GOT3 (cell line): Measurements from ENCODE around the gene CYP27B1.
"Not testable (repeated sequence)": the region's sequence is repeated elsewhere in the genome, so short reads cannot be mapped to it uniquely, and the experiment has no call there.

Experiments used
- DNase-seq: peaks from one replicate; lab custom pipeline; 2025; ENCODE audit warnings: mixed read lengths; lab: John Stamatoyannopoulos, UW

Gene CYP27B1

DNA sequence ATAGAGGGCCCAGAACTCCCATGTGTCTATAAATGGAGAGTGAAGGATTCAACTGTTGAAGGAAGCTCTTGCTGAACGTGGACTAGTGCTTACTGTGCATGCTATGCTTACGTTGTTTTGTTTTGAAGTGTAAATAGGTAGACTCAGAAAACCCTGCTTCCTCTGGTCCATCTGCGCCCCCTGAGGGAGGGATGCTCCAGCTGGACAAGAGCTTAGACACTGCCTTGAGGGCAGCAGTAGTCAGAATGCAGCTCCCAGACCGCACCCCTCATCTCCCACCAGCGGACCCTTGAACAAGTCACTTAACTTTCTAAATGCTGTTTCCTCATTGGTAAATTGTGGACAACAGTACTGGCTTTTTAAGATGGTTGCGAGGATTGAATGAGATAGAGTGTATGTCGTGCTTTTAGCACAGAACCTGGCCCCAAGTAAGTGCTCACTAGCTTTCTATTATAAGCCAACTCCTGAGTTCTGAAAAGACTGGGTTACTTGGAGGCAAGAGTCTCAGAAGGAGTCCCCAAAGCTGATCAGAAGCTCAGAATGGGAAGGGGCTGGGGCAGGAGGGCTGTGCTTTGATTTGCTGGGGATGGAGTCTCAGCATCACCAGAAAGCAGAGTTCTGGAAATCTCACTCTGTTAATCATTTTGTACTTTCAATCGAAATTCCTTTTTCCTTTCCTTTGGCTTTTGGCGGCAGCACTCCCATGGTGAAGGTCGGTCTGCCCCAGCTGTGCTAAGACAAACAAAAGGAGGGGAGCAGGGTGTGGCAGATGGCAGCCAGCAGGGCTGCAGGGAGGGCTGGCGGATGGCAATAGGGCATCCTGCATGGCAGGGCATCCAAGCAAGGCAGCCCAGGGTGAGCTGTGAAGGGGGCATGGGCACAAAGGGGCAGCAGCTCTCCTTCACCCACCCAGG is 43.9 kb downstream of the CYP27B1 start:
- no peak for DNase-seq

GRCh38 chr12:57721846-57722608 is 44.9 kb downstream of the CYP27B1 start:
- DNase-seq = not testable (repeated sequence)

DNA sequence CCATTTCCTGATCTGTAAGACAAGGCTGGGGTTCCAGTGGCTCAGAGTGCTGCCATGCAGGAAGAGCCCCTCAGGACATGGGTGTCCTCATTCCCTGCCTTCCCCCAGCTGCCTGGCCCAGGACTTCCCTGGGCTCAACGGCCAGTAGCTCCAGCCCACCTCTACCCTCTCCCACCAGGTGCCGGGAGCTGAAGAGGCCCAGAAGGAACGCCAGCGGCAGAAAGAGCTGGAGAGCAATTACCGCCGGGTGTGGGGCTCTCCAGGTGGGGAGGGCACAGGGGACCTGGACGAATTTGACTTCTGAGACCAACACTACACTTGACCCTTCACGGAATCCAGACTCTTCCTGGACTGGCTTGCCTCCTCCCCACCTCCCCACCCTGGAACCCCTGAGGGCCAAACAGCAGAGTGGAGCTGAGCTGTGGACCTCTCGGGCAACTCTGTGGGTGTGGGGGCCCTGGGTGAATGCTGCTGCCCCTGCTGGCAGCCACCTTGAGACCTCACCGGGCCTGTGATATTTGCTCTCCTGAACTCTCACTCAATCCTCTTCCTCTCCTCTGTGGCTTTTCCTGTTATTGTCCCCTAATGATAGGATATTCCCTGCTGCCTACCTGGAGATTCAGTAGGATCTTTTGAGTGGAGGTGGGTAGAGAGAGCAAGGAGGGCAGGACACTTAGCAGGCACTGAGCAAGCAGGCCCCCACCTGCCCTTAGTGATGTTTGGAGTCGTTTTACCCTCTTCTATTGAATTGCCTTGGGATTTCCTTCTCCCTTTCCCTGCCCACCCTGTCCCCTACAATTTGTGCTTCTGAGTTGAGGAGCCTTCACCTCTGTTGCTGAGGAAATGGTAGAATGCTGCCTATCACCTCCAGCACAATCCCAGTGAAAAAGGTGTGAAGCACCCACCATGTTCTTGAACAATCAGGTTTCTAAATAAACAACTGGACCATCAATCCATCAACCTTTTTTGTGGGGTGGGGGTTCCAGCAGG is 46.0 kb downstream of the CYP27B1 start:
- no peak for DNase-seq

GRCh38 chr12:57719777-57720605 is 46.9 kb downstream of the CYP27B1 start:
- no peak for DNase-seq

GRCh38 chr12:57718641-57719528 is 48.0 kb downstream of the CYP27B1 start:
- DNase-seq = no peak

DNA sequence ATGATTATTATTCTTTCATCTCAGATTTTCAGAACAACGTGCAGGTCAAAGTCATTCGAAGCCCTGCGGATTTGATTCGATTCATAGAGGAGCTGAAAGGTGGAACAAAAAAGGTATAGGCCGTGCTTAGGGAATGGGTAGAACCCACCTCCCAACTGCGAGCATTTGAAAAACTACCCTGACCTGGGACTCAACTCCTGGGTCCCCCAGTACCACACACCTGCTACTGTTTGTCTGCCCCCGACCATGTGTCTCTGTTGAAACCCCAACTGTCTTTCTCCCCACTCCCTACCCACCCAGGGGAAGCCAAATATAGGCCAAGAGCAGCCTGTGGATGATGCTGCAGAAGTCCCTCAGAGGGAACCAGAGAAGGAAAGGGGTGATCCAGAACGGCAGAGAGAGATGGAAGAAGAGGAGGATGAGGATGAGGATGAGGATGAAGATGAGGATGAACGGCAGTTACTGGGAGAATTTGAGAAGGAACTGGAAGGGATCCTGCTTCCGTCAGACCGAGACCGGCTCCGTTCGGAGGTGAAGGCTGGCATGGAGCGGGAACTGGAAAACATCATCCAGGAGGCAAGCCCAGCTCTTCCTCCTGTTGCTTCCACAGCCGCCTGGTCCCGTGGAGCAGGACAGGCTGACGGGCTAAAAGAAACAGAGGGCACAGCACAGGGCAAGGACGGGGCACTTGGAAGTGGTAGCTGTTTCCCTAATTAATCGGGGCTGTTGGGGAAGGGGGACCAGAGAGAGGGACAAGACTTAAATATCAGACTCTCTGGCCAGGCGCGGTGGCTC is 48.8 kb downstream of the CYP27B1 start:
- DNase-seq = no peak

DNA sequence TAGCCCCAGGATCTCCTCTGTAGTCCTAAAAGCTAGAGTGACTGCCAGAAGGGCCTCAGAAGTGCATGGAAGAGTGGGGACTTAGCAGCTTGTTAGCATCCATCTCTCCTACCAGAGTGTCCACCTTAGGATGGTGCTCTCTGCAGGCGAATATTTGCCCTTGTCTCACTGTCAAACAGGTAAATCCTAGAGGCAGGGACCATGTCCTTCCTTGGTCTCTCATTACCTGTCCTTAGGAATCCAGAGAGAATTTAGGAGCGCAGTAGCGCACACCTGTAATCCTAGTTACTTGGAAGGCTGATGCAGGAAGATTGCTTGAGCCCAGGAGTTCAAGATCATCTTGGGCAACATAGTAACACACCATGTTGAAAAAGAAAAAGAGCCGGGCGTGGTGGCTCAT is 49.7 kb downstream of the CYP27B1 start:
- DNase-seq = no peak

DNA sequence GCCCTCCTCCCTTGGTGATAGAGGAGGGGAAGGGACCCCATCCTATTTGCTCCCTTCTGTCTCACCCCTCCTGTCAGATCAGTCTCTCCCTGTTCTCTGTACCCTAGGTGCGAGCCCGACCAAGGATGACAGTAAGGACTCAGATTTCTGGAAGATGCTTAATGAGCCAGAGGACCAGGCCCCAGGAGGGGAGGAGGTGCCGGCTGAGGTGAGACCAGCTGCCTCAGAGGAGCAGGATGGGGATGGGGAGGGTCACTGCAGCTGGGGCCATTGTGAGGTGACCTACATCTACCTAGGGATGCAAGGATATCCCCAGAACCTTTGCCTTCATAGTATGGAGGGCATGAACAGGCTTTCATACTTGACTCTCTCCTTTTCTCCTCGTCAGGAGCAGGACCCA is 50.6 kb downstream of the CYP27B1 start:
- no peak for DNase-seq

GRCh38 chr12:57715786-57716185 is 51.1 kb downstream of the CYP27B1 start:
- DNase-seq = no peak

DNA sequence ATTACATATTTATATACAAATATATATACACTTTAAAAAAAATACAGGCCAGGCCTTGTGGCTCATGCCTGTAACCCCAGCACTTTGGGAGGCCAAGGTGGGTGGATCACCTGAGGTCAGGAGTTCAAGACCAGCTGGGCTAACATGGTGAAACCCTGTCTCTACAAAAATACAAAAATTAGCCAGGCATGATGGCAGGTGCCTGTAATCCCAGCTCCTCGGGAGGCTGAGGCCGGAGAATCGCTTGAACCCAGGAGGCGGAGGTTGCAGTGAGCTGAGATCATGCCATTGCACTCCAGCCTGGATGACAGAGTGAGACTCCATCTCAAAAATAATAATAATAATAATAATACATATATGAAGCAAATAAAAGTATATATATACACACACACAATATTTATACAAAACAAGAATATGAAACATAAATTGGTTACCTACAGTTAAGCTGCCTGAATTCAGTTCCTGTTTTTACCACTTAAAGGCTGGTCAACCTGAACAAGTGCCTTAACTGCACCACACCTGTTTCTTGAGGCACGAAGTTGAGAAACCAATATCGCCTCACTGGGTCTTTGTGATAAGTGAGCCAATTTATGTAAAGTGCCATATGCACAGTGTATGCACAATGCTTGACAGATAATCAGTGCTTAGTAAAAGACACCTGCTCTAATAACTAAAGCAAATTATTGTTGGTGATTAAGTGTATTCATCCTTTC is 51.7 kb downstream of the CYP27B1 start:
- DNase-seq = not testable (repeated sequence)

DNA sequence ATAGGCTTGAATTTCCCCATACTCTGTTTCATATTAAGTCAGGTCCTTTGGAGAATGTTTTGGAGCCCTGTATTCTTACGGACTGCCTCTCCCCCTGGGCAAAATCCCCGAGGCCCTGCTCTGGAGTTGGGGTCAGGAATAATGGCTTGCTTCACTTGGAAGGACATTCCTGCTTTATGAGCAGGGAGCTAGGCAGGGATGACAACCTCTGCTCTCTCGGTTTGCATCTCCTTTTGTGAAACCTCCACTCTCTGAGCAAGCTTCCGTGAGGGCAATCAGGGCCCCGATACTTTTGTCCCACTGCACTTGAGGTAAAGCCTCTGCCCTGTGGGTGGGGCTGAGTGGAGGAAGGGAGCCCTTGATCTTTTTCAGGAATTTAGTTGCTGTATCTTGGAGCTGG is 53.7 kb downstream of the CYP27B1 start:
- DNase-seq = no peak

- no peak for DNase-seq
Observed at GRCh38 chr12:57712701-57713100, 54.2 kb downstream of the CYP27B1 start.
